Kidney (tissue), 14 donors: ENCODE measurements around the gene HINFP. TPM values are rescaled to one million over a fixed set of nuclear protein-coding genes. Genes with fewer than 3 reads are reported as not detected.

ENCODE experiments used
- DNase-seq, 5 donors: peaks; one replicate each; pipeline ENCODE4 v3.0.0-alpha.2; 2013 to 2020
- FAIRE-seq: peaks from 2 replicates; lab custom pipeline; 2012; peaks lifted over from hg19 to GRCh38; lab: Jason Lieb, UNC
- H3K27ac ChIP-seq, 2 donors: one replicate each; pipeline ENCODE4 v1.7.0; 2013; ENCODE audit warnings: low read depth in 2 of 2, low read length in 2 of 2, inconsistent platforms in 1 of 2
- H3K27me3 ChIP-seq: one replicate; pipeline ENCODE4 v1.7.1; 2013; ENCODE audit warnings: low read length, inconsistent platforms; ENCODE audit not compliant: control insufficient read depth, insufficient read depth
- H3K36me3 ChIP-seq, 3 donors: one replicate each; pipeline versions ENCODE4 v1.7.0 to v1.7.1; 2013; ENCODE audit warnings: low read length in 3 of 3, control low read depth in 1 of 3, inconsistent platforms in 1 of 3; ENCODE audit not compliant: insufficient read depth in 3 of 3, control insufficient read depth in 2 of 3
- H3K4me1 ChIP-seq, 3 donors: one replicate each; pipeline versions ENCODE4 v1.7.0 to v1.7.1; 2013; ENCODE audit warnings: low read length in 3 of 3, inconsistent platforms in 1 of 3, low read depth in 1 of 3; ENCODE audit not compliant: control insufficient read depth in 2 of 3, insufficient read depth in 2 of 3
- H3K4me3 ChIP-seq, 3 donors: one replicate each; pipeline versions ENCODE4 v1.7.0 to v1.8.1; 2013; ENCODE audit warnings: low read length in 3 of 3, control low read depth in 1 of 3, inconsistent platforms in 1 of 3
- H3K9ac ChIP-seq, 3 donors: one replicate each; pipeline versions ENCODE4 v1.7.0 to v1.7.1; 2013; ENCODE audit warnings: low read length in 3 of 3, control low read depth in 1 of 3, inconsistent platforms in 1 of 3
- H3K9me3 ChIP-seq, 3 donors: one replicate each; pipeline versions ENCODE4 v1.7.0 to v1.7.1; 2013; ENCODE audit warnings: low read length in 3 of 3, control low read depth in 1 of 3, inconsistent platforms in 1 of 3; ENCODE audit not compliant: control insufficient read depth in 2 of 3, insufficient read depth in 1 of 3
- CTCF ChIP-seq: IDR thresholded peaks from 3 replicates; pipeline ENCODE4 v1.5.1; 2012; ENCODE audit warnings: mild to moderate bottlenecking, moderate library complexity, borderline replicate concordance; ENCODE audit not compliant: insufficient read depth; ENCODE audit errors: extremely low read depth
- intact Hi-C: fragments of 100-400 bp; cut with DNase I; formaldehyde crosslinking; loops from one replicate; pipeline ENCODE4 v1.11.1; 2022
- polyA plus RNA-seq: library from polyadenylated mRNA; stranded (reverse); fragments of 350-450 nt; fragmentation: Illumina TruSeq; extraction: RNeasy Lipid Tissue Mini Kit (QIAGEN cat#74804); gene quantifications from one replicate; pipeline ENCODE4 v1.2.3, GENCODE V29; 2014; ENCODE audit warnings: low read depth, low replicate concordance; ENCODE audit not compliant: insufficient read depth
- total RNA-seq: library from RNA; stranded (reverse); fragmentation: NEBNext Ultra II Directional; extraction: Animal tissue kit (Norgen Biotek cat#: 25700); gene quantifications from one replicate; pipeline ENCODE4 v1.2.1, GENCODE V29; 2021
- donor health status: control.
- donor health status: control.
- donor health status: control.
- donor health status: control.
- donor health status: control.
- donor health status: DM: yes; HTN: yes; CAD: no.
- donor health status: Normal renal cell carcinoma (clear cell type).

Gene HINFP
- total and polyA plus RNA-seq, 2 donors from 2014 or later = 14.5 to 29.1 TPM

GRCh38 chr11:119099711-119100110, 21.7 kb upstream of the HINFP start:
- DNase-seq (no peak), FAIRE-seq (no peak)
- Histone ChIP-seq H3K9ac (no peak overlapping the region), H3K4me1 (peaks cover 0 to 12% (median 11%) of the 10 kb centered on the region in 3 donors), H3K27ac (no peak overlapping the region), H3K4me3 (no peak overlapping the region), H3K27me3 (no peaks in the 10 kb centered on the region), H3K9me3 (no peaks in the 10 kb centered on the region), H3K36me3 (peaks cover 4 to 11% (median 9%) of the 10 kb centered on the region in 3 donors)
- no peak for TF ChIP-seq CTCF
- intact Hi-C loops = no loop called here

GRCh38 chr11:119100246-119100970, 21.0 kb upstream of the HINFP start:
- no peak for DNase-seq
- H3K36me3 ChIP-seq = peaks cover 4 to 11% (median 9%) of the 10 kb centered on the region in 3 donors
- H3K27me3 ChIP-seq = no peaks in the 10 kb centered on the region
- no peaks in the 10 kb centered on the region for H3K9me3 ChIP-seq
- intact Hi-C loops = no loop called here
- TF ChIP-seq CTCF = no peak
- H3K4me1 ChIP-seq = peaks cover 0 to 12% (median 11%) of the 10 kb centered on the region in 3 donors
- H3K27ac ChIP-seq = no peak overlapping the region
- H3K4me3 ChIP-seq = peak overlapping the region in 2 of 3 donors; percentile 71 to 91
- H3K9ac ChIP-seq = peak overlapping the region in 1 of 3 donors; percentile 82
- no peak for FAIRE-seq

- peak; percentile 8 for TF ChIP-seq CTCF
- intact Hi-C loops = no loop called here
- Histone ChIP-seq H3K4me3 (peak overlapping the region; percentile 71 to 97 (median 91)), H3K9me3 (no peaks in the 10 kb centered on the region), H3K27ac (peak overlapping the region; percentile 95 to 97), H3K9ac (peak overlapping the region; percentile 82 to 90 (median 88)), H3K27me3 (no peaks in the 10 kb centered on the region), H3K4me1 (peaks cover 0 to 15% (median 12%) of the 10 kb centered on the region in 3 donors), H3K36me3 (peaks cover 4 to 11% (median 9%) of the 10 kb centered on the region in 3 donors)
- FAIRE-seq = no peak
- peak in 2 of 5 donors; percentile 40 to 87 for DNase-seq
These were observed 20.2 kb upstream of the HINFP start for GRCh38 chr11:119100994-119101758.
